SK-N-SH (cell line): ENCODE results near the gene TPD52L2. TPM values are rescaled to one million over a fixed set of nuclear protein-coding genes. Genes with fewer than 3 reads are reported as not detected.

Experiments
- CTCF ChIA-PET: fragments of 300-600, 350-600 bp; formaldehyde crosslinking; extraction: SDS; loops from one replicate; lab custom pipeline; 2021; lab: Yijun Ruan, JAX
- POLR2A ChIA-PET: fragments of 350-600 bp; sonication (Branson Sonifier 250); formaldehyde crosslinking; extraction: SDS; loops from one replicate; lab custom pipeline; 2020; ENCODE audit warnings: antibody characterized with exemption, inconsistent platforms; lab: Yijun Ruan, JAX
- DNase-seq: peaks from one replicate; pipeline ENCODE4 v3.0.0; 2012
- H2AFZ ChIP-seq: fragments of 200-600 bp; sonication (generic); 2 replicates; pipeline ENCODE4 v1.8.1; 2016; ENCODE audit warnings: antibody characterized with exemption, mild to moderate bottlenecking, low read depth
- H3F3A ChIP-seq: fragments of 200-600 bp; sonication (generic); replicated peaks from 2 replicates; pipeline ENCODE3; 2016; ENCODE audit warnings: antibody characterized with exemption, mild to moderate bottlenecking; ENCODE audit not compliant: insufficient read depth
- H3K27ac ChIP-seq, 2 experiments: fragments of 200-500 bp in 1 of 2; fragments of 200-600 bp in 1 of 2; sonication (Bioruptor generic) in 1 of 2; sonication (generic), shearing (Covaris generic) in 1 of 2; 2 replicates each; pipeline versions ENCODE4 v1.5.1 to v1.6.1; 2014 to 2016; ENCODE audit warnings: low read depth in 2 of 2, inconsistent platforms in 1 of 2, low read length in 1 of 2, mild to moderate bottlenecking in 1 of 2, mixed read lengths in 1 of 2
- H3K27me3 ChIP-seq: fragments of 200-600 bp; sonication (generic), shearing (Covaris generic); 2 replicates; pipeline ENCODE4 v1.6.1; 2016; ENCODE audit warnings: mixed run types; ENCODE audit not compliant: insufficient read depth
- H3K36me3 ChIP-seq, 2 experiments: fragments of 200-500 bp in 1 of 2; fragments of 200-600 bp in 1 of 2; sonication (Bioruptor generic) in 1 of 2; sonication (generic) in 1 of 2; replicated peaks in 1 of 2; 2 replicates each; pipeline versions ENCODE3 to v1.5.1; 2014 to 2016; ENCODE audit warnings: low read length in 1 of 2, mild to moderate bottlenecking in 1 of 2; ENCODE audit not compliant: insufficient read depth in 2 of 2, control insufficient read depth in 1 of 2
- H3K4me1 ChIP-seq, 2 experiments: fragments of 200-500 bp in 1 of 2; fragments of 200-600 bp in 1 of 2; sonication (Bioruptor generic) in 1 of 2; sonication (generic), shearing (Covaris generic) in 1 of 2; 2 replicates each; pipeline versions ENCODE4 v1.5.1 to v1.6.1; 2014 to 2016; ENCODE audit warnings: low read depth in 1 of 2, low read length in 1 of 2, mixed run types in 1 of 2; ENCODE audit not compliant: insufficient read depth in 2 of 2, control insufficient read depth in 1 of 2
- H3K4me2 ChIP-seq: fragments of 200-600 bp; sonication (generic), shearing (Covaris generic); 2 replicates; pipeline ENCODE4 v1.6.1; 2017; ENCODE audit warnings: mixed run types
- H3K4me3 ChIP-seq, 2 experiments: fragments of 200-500 bp in 1 of 2; fragments of 200-600 bp in 1 of 2; sonication (Bioruptor generic) in 1 of 2; sonication (generic), shearing (Covaris generic) in 1 of 2; 2 replicates each; pipeline versions ENCODE4 v1.5.1 to v1.8.1; 2014 to 2016; ENCODE audit warnings: low read depth in 2 of 2, inconsistent platforms in 1 of 2, low read length in 1 of 2, mild to moderate bottlenecking in 1 of 2, mixed read lengths in 1 of 2, moderate library complexity in 1 of 2
- H3K79me2 ChIP-seq: fragments of 200-600 bp; sonication (generic); 2 replicates; pipeline ENCODE4 v1.8.1; 2017; ENCODE audit warnings: mild to moderate bottlenecking; ENCODE audit not compliant: insufficient read depth
- H3K9ac ChIP-seq: fragments of 200-600 bp; sonication (generic); 2 replicates; pipeline ENCODE4 v1.6.1; 2017; ENCODE audit warnings: mixed run types
- H3K9me2 ChIP-seq: fragments of 200-600 bp; sonication (generic); 2 replicates; pipeline ENCODE4 v1.6.1; 2017; ENCODE audit warnings: mixed run types
- H3K9me3 ChIP-seq: fragments of 200-600 bp; sonication (generic); 2 replicates; pipeline ENCODE4 v1.6.1; 2017; ENCODE audit warnings: mixed run types, mild to moderate bottlenecking, moderate library complexity
- H4K20me1 ChIP-seq: fragments of 200-600 bp; sonication (generic); 2 replicates; pipeline ENCODE4 v1.6.1; 2017; ENCODE audit warnings: mild to moderate bottlenecking, mixed run types; ENCODE audit not compliant: insufficient read depth
- ELF1 ChIP-seq: IDR thresholded peaks from 2 replicates; pipeline ENCODE4 v1.4.0; 2012
- EZH2phosphoT487 ChIP-seq: fragments of 200-600 bp; sonication (generic); IDR thresholded peaks from 2 replicates; pipeline ENCODE4 v1.6.1; 2017; ENCODE audit warnings: low read depth, mixed run types, mild to moderate bottlenecking, antibody characterized with exemption, moderate library complexity, borderline replicate concordance
- FOXJ3 ChIP-seq: sonication (generic); formaldehyde crosslinking; IDR thresholded peaks from 2 replicates; pipeline ENCODE4 v1.5.1; 2020; ENCODE audit warnings: mild to moderate bottlenecking, missing genetic modification reagents
- GATA2 ChIP-seq: sonication (generic); formaldehyde crosslinking; IDR thresholded peaks from 2 replicates; pipeline ENCODE4 v1.5.0; 2020; ENCODE audit warnings: mild to moderate bottlenecking, missing genetic modification reagents
- MEF2A ChIP-seq: IDR thresholded peaks from 2 replicates; pipeline ENCODE4 v1.4.0; 2012; ENCODE audit warnings: low read depth, borderline replicate concordance
- NFIC ChIP-seq: IDR thresholded peaks from 2 replicates; pipeline ENCODE4 v1.4.0; 2012; ENCODE audit warnings: borderline replicate concordance
- NRF1 ChIP-seq: IDR thresholded peaks from 2 replicates; pipeline ENCODE4 v1.6.1; 2012; ENCODE audit warnings: low read depth, mild to moderate bottlenecking, low read length
- REST ChIP-seq: IDR thresholded peaks from 2 replicates; pipeline ENCODE4 v1.6.1; 2012; ENCODE audit warnings: mild to moderate bottlenecking, low read depth, low read length, moderate library complexity
- RFX5 ChIP-seq: IDR thresholded peaks from 2 replicates; pipeline ENCODE4 v1.6.1; 2012; ENCODE audit warnings: mild to moderate bottlenecking, improper control_type of control experiment, low read length
- SMC3 ChIP-seq: IDR thresholded peaks from 2 replicates; pipeline ENCODE4 v1.6.1; 2012; ENCODE audit warnings: low read depth, low read length, improper control_type of control experiment
- TAF1 ChIP-seq: IDR thresholded peaks from 2 replicates; pipeline ENCODE4 v1.6.1; 2012; ENCODE audit warnings: low read depth, mild to moderate bottlenecking, low read length, moderate library complexity, borderline replicate concordance
- USF2 ChIP-seq: fragments of 150-350 bp; IDR thresholded peaks from 2 replicates; pipeline ENCODE4 v1.6.1; 2017; ENCODE audit warnings: antibody characterized with exemption, low read length, low read depth, borderline replicate concordance
- ZBTB33 ChIP-seq: IDR thresholded peaks from 2 replicates; pipeline ENCODE4 v1.4.0; 2012; ENCODE audit warnings: low read depth, borderline replicate concordance
- WGBS: methylation state at CpG from one replicate; pipeline ENCODE4 v1.1.6; 2017; ENCODE audit warnings: low lambda C conversion rate; 5-methylcytosine and 5-hydroxymethylcytosine counted together
- polyA plus RNA-seq, 3 experiments: library from polyadenylated mRNA; depleted of rRNA; stranded (reverse); fragments of >200 nt; gene quantifications; 2 replicates each; pipeline ENCODE4 v1.2.3, GENCODE V29; 2012

Gene TPD52L2
- polyA plus RNA-seq, 1 of the 3 experiments (the other 2 are of a cell fraction) = 137 TPM

GRCh38 chr20:63864978-63865640 is at the start of gene TPD52L2 (continued):
- no peak for TF ChIP-seq ZBTB33
- peak; percentile 87 for TF ChIP-seq ELF1
- TF ChIP-seq USF2 = no peak; the same call in 1 of the 2 replicates
- TF ChIP-seq SMC3 = no peak
- TF ChIP-seq RFX5 = no peak
- TF ChIP-seq GATA2 (CRISPR knock-in tag) = no peak
- no peak for TF ChIP-seq EZH2phosphoT487
- TF ChIP-seq MEF2A = no peak
- TF ChIP-seq FOXJ3 (CRISPR knock-in tag) = no peak

DNA sequence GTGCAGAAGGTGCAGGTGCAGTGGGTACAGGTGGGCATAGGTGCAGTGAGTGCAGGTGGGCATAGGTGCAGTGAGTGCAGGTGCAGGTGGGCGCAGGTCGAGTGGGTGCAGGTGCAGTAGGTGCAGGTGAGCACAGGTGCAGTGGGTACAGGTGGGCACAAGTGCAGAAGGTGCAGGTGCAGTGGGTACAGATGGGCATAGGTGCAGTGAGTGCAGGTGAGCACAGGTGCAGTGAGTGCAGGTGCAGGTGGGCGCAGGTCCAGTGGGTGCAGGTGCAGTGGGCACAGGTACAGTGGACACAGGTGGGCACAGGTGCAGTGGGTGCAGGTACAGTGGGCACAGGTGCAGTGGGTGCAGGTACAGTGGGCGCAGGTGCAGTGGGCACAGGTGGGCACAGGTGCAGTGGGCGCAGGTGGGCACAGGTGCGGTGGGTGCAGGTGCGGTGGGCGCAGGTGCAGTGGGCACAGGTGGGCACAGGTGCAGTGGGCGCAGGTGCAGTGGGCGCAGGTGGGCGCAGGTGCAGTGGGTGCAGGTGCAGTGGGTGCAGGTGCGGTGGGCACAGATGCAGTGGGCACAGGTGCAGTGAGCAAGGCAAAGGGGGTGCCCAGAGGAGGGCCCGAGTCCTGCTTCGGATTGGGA is 49.3 kb upstream of the TPD52L2 start:
- H3K4me2 ChIP-seq = no peak overlapping the region
- POLR2A ChIA-PET = no interaction called here
- no peak overlapping the region for H3K27ac ChIP-seq
- CTCF ChIA-PET = interaction anchor here (1.7 kb wide), 1 partner anchor 29 kb away, joined by 6 read pairs; no protein-coding TSS in a partner anchor
- no peak overlapping the region for H3K4me3 ChIP-seq
- H2AFZ ChIP-seq = no peak overlapping the region
- no peaks in the 10 kb centered on the region for H3K27me3 ChIP-seq
- H4K20me1 ChIP-seq = peaks cover 4% of the 10 kb centered on the region; the same call in 1 of the 2 replicates
- no peaks in the 10 kb centered on the region for H3K79me2 ChIP-seq
- no peak for TF ChIP-seq TAF1
- no peak for TF ChIP-seq REST
- TF ChIP-seq NRF1 = no peak
- no peak for TF ChIP-seq MEF2A
- no peak for TF ChIP-seq NFIC
- TF ChIP-seq, all 33 proteins: peak for 0
- DNase-seq = no peak
- Histone ChIP-seq H3F3A (peaks cover 9% of the 10 kb centered on the region), H3K36me3 (no peaks in the 10 kb centered on the region), H3K9ac (no peak overlapping the region), H3K4me1 (no peaks in the 10 kb centered on the region), H3K9me2 (no peaks in the 10 kb centered on the region), H3K9me3 (no peaks in the 10 kb centered on the region)
- WGBS = 85% methylated on average over 6 of the region's 14 CpGs
